Measurements from ENCODE around the gene GPX4.

- TF ChIP-seq SMC3 (conservative IDR thresholded peaks at IDR 0.05; ENCODE audit: poor library complexity) = no peak
- TF ChIP-seq, protein P1, sequence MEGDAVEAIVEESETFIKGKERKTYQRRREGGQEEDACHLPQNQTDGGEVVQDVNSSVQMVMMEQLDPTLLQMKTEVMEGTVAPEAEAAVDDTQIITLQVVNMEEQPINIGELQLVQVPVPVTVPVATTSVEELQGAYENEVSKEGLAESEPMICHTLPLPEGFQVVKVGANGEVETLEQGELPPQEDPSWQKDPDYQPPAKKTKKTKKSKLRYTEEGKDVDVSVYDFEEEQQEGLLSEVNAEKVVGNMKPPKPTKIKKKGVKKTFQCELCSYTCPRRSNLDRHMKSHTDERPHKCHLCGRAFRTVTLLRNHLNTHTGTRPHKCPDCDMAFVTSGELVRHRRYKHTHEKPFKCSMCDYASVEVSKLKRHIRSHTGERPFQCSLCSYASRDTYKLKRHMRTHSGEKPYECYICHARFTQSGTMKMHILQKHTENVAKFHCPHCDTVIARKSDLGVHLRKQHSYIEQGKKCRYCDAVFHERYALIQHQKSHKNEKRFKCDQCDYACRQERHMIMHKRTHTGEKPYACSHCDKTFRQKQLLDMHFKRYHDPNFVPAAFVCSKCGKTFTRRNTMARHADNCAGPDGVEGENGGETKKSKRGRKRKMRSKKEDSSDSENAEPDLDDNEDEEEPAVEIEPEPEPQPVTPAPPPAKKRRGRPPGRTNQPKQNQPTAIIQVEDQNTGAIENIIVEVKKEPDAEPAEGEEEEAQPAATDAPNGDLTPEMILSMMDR (IDR thresholded peaks at IDR 0.05; ENCODE audit: poor library complexity, severe bottlenecking) = no peak
- TF ChIP-seq EZH2 (IDR thresholded peaks at IDR 0.05; ENCODE audit: borderline replicate concordance, insufficient read depth, low read length, poor library complexity, severe bottlenecking) = no peak
- TF ChIP-seq POLR2AphosphoS5 (IDR thresholded peaks at IDR 0.05) = no peak
- TF ChIP-seq TAF1 (IDR thresholded peaks at IDR 0.05; ENCODE audit: low read depth) = no peak
- no peak for TF ChIP-seq EP300 (conservative IDR thresholded peaks at IDR 0.05; ENCODE audit: poor library complexity, severe bottlenecking)
- TF ChIP-seq, protein P2, sequence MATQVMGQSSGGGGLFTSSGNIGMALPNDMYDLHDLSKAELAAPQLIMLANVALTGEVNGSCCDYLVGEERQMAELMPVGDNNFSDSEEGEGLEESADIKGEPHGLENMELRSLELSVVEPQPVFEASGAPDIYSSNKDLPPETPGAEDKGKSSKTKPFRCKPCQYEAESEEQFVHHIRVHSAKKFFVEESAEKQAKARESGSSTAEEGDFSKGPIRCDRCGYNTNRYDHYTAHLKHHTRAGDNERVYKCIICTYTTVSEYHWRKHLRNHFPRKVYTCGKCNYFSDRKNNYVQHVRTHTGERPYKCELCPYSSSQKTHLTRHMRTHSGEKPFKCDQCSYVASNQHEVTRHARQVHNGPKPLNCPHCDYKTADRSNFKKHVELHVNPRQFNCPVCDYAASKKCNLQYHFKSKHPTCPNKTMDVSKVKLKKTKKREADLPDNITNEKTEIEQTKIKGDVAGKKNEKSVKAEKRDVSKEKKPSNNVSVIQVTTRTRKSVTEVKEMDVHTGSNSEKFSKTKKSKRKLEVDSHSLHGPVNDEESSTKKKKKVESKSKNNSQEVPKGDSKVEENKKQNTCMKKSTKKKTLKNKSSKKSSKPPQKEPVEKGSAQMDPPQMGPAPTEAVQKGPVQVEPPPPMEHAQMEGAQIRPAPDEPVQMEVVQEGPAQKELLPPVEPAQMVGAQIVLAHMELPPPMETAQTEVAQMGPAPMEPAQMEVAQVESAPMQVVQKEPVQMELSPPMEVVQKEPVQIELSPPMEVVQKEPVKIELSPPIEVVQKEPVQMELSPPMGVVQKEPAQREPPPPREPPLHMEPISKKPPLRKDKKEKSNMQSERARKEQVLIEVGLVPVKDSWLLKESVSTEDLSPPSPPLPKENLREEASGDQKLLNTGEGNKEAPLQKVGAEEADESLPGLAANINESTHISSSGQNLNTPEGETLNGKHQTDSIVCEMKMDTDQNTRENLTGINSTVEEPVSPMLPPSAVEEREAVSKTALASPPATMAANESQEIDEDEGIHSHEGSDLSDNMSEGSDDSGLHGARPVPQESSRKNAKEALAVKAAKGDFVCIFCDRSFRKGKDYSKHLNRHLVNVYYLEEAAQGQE (IDR thresholded peaks at IDR 0.05; ENCODE audit: borderline replicate concordance) = no peak
- TF ChIP-seq MXI1 (conservative IDR thresholded peaks at IDR 0.05; ENCODE audit: poor library complexity, severe bottlenecking) = no peak
- no peak for TF ChIP-seq RAD21 (conservative IDR thresholded peaks at IDR 0.05)
Observed at GRCh38 chr19:1084024-1084868, 19.5 kb upstream of the GPX4 start.
